Fibroblast of lung (primary cell): ENCODE results near the gene FAT2. TPM values are rescaled to one million over a fixed set of nuclear protein-coding genes. Genes with fewer than 3 reads are reported as not detected.

Experiments used
- DNase-seq, 2 donors: peaks; one replicate each; pipeline versions ENCODE4 v3.0.0 to v3.0.0-alpha.2; 2010; ENCODE audit warnings: low read depth in 2 of 2
- H2AFZ ChIP-seq: 2 replicates; pipeline ENCODE4 v1.5.1; 2012; ENCODE audit warnings: low read length, control low read depth, inconsistent platforms
- H3K27ac ChIP-seq: 2 replicates; pipeline ENCODE4 v1.5.1; 2011; ENCODE audit warnings: low read length, control low read depth; ENCODE audit not compliant: insufficient read depth
- H3K27me3 ChIP-seq: 2 replicates; pipeline ENCODE4 v1.5.1; 2011; ENCODE audit warnings: mild to moderate bottlenecking, low read length; ENCODE audit not compliant: control insufficient read depth, insufficient read depth
- H3K36me3 ChIP-seq: 2 replicates; pipeline ENCODE4 v1.5.1; 2011; ENCODE audit warnings: low read length; ENCODE audit not compliant: control insufficient read depth, insufficient read depth
- H3K4me1 ChIP-seq: 2 replicates; pipeline ENCODE4 v1.5.1; 2011; ENCODE audit warnings: low read length; ENCODE audit not compliant: control insufficient read depth, insufficient read depth; ENCODE audit errors: extremely low read depth
- H3K4me2 ChIP-seq: 2 replicates; pipeline ENCODE4 v1.5.1; 2011; ENCODE audit warnings: low read length, control low read depth; ENCODE audit not compliant: insufficient read depth; ENCODE audit errors: extremely low read depth
- H3K4me3 ChIP-seq, 4 experiments: fragments of 200-600 bp in 1 of 4; sonication (generic) in 1 of 4; replicated peaks in 1 of 4; 2 replicates each; pipeline ENCODE4 v1.5.1; 2011 to 2016; ENCODE audit warnings: low read length in 4 of 4, low read depth in 3 of 4, mild to moderate bottlenecking in 3 of 4, control low read depth in 2 of 4, inconsistent platforms in 1 of 4, mixed read lengths in 1 of 4; ENCODE audit not compliant: insufficient read depth in 1 of 4; ENCODE audit errors: control extremely low read depth in 1 of 4
- H3K79me2 ChIP-seq: 2 replicates; pipeline ENCODE4 v1.5.1; 2012; ENCODE audit warnings: mild to moderate bottlenecking, low read length, inconsistent platforms; ENCODE audit not compliant: control insufficient read depth, insufficient read depth
- H3K9ac ChIP-seq: 2 replicates; pipeline ENCODE4 v1.5.1; 2011; ENCODE audit warnings: mild to moderate bottlenecking, low read length, control low read depth; ENCODE audit not compliant: insufficient read depth
- H3K9me3 ChIP-seq: 2 replicates; pipeline ENCODE4 v1.5.1; 2012; ENCODE audit warnings: low read depth, low read length; ENCODE audit not compliant: control insufficient read depth, insufficient read depth
- H4K20me1 ChIP-seq: 2 replicates; pipeline ENCODE4 v1.5.1; 2011; ENCODE audit warnings: low read length; ENCODE audit not compliant: control insufficient read depth, insufficient read depth; ENCODE audit errors: extremely low read depth
- CTCF ChIP-seq, 2 donors: IDR thresholded peaks in 1 of 2; conservative IDR thresholded peaks in 1 of 2; 1 replicate in 1 of 2; 2 replicates in 1 of 2; pipeline ENCODE4 v1.5.1; 2011 to 2012; ENCODE audit warnings: low read length in 2 of 2, control low read depth in 1 of 2, inconsistent platforms in 1 of 2, low read depth in 1 of 2, mild to moderate bottlenecking in 1 of 2
- EZH2 ChIP-seq: IDR thresholded peaks from 2 replicates; pipeline ENCODE4 v1.5.1; 2012; ENCODE audit warnings: low read length, control low read depth, mild to moderate bottlenecking; ENCODE audit errors: missing control alignments
- polyA plus RNA-seq, 2 donors: library from polyadenylated mRNA; depleted of rRNA in 1 of 2; stranded (reverse) in 1 of 2; unstranded in 1 of 2; fragments of >200 nt; gene quantifications; 2 replicates each; pipeline ENCODE4 v1.2.1, GENCODE V29; 2011 to 2012; ENCODE audit warnings: missing spikeins in 1 of 2
- total RNA-seq: library from RNA; depleted of rRNA; stranded (reverse); fragments of >200 nt; gene quantifications from 2 replicates; pipeline ENCODE4 v1.2.1, GENCODE V29; 2014

The FAT2 gene
- total and polyA plus RNA-seq, 2 donors (not counting 1 experiment from before 2014, with no cell fraction given): under 0.01 TPM; not detected in 1

- Histone ChIP-seq H3K4me2 (no peak overlapping the region), H3K36me3 (no peaks in the 10 kb centered on the region), H3K79me2 (no peaks in the 10 kb centered on the region), H3K9ac (no peak overlapping the region), H3K4me1 (no peaks in the 10 kb centered on the region), H3K27ac (no peak overlapping the region), H3K9me3 (no peaks in the 10 kb centered on the region), H3K27me3 (no peaks in the 10 kb centered on the region), H3K4me3 (no peak overlapping the region), H2AFZ (no peak overlapping the region), H4K20me1 (no peaks in the 10 kb centered on the region)
- TF ChIP-seq EZH2 (no peak), CTCF (conservative IDR thresholded peaks at IDR 0.05 in 1 of 2, IDR thresholded peaks at IDR 0.05 in 1 of 2; ENCODE audit: low read depth in 1 of 2, low read length in 2 of 2) (no peak)
- DNase-seq: no peak
These were observed 37.9 kb downstream of the FAT2 start for GRCh38 chr5:151553130-151553670.

- Histone ChIP-seq H3K9me3 (no peaks in the 10 kb centered on the region), H3K27ac (no peak overlapping the region), H3K27me3 (no peaks in the 10 kb centered on the region), H3K9ac (no peak overlapping the region), H3K4me2 (no peak overlapping the region), H3K4me3 (no peak overlapping the region), H3K79me2 (no peaks in the 10 kb centered on the region), H4K20me1 (no peaks in the 10 kb centered on the region), H3K36me3 (no peaks in the 10 kb centered on the region), H2AFZ (no peak overlapping the region), H3K4me1 (no peaks in the 10 kb centered on the region)
- DNase-seq: no peak
- no peak for TF ChIP-seq EZH2
- TF ChIP-seq CTCF (conservative IDR thresholded peaks at IDR 0.05 in 1 of 2, IDR thresholded peaks at IDR 0.05 in 1 of 2; ENCODE audit: low read depth in 1 of 2, low read length in 2 of 2): no peak
These were observed 39.1 kb downstream of the FAT2 start for GRCh38 chr5:151551985-151552384.

- no peaks in the 10 kb centered on the region for H3K4me1 ChIP-seq
- no peak for DNase-seq
- H3K4me2 ChIP-seq: no peak overlapping the region
- no peak overlapping the region for H3K4me3 ChIP-seq
- no peak overlapping the region for H2AFZ ChIP-seq
- no peaks in the 10 kb centered on the region for H3K79me2 ChIP-seq
- H3K9me3 ChIP-seq: no peaks in the 10 kb centered on the region
- no peak overlapping the region for H3K27ac ChIP-seq
- no peak overlapping the region for H3K9ac ChIP-seq
- no peaks in the 10 kb centered on the region for H4K20me1 ChIP-seq
- H3K27me3 ChIP-seq: no peaks in the 10 kb centered on the region
- TF ChIP-seq EZH2 (no peak), CTCF (conservative IDR thresholded peaks at IDR 0.05 in 1 of 2, IDR thresholded peaks at IDR 0.05 in 1 of 2; ENCODE audit: low read depth in 1 of 2, low read length in 2 of 2) (no peak)
- H3K36me3 ChIP-seq: no peaks in the 10 kb centered on the region
These were observed 41.0 kb downstream of the FAT2 start for GRCh38 chr5:151550146-151550545.
